Uterus (tissue), 4 donors: ENCODE results near the gene LBHD2. TPM values are rescaled to one million over a fixed set of nuclear protein-coding genes. Genes with fewer than 3 reads are reported as not detected.

Experiments used
- DNase-seq, 2 donors: peaks; one replicate each; pipeline ENCODE4 v3.0.0-alpha.2; 2019 to 2020
- H3K27ac ChIP-seq, 2 donors: fragments of 200-600 bp; sonication (generic); 1 replicate in 1 of 2; 2 replicates in 1 of 2; pipeline ENCODE4 v1.5.1; 2016 to 2018
- H3K27me3 ChIP-seq, 2 donors: fragments of 200-600 bp; sonication (generic); one replicate each; pipeline ENCODE4 v1.5.1; 2018 to 2019; ENCODE audit warnings: control low read depth in 1 of 2
- H3K36me3 ChIP-seq, 2 donors: fragments of 200-600 bp; sonication (generic); one replicate each; pipeline ENCODE4 v1.5.1; 2019; ENCODE audit warnings: control low read depth in 1 of 2
- H3K4me1 ChIP-seq, 2 donors: fragments of 200-600 bp; sonication (generic); one replicate each; pipeline ENCODE4 v1.5.1; 2018 to 2019; ENCODE audit warnings: control low read depth in 1 of 2
- H3K4me3 ChIP-seq, 2 donors: fragments of 200-600 bp; sonication (generic); 1 replicate in 1 of 2; 2 replicates in 1 of 2; pipeline ENCODE4 v1.5.1; 2018 to 2019; ENCODE audit warnings: mild to moderate bottlenecking in 1 of 2
- H3K9me3 ChIP-seq, 2 donors: fragments of 200-600 bp; sonication (generic); one replicate each; pipeline ENCODE4 v1.5.1; 2019; ENCODE audit warnings: control low read depth in 1 of 2
- POLR2A ChIP-seq, 2 donors: fragments of 450-650 bp; IDR thresholded peaks; one replicate each; pipeline ENCODE4 v1.6.1; 2016; ENCODE audit warnings: antibody characterized with exemption in 2 of 2, mild to moderate bottlenecking in 1 of 2, moderate library complexity in 1 of 2
- intact Hi-C: fragments of 100-400 bp; cut with DNase I; formaldehyde crosslinking; loops from one replicate; pipeline ENCODE4 v1.15.1; 2023; ENCODE audit warnings: low total_unique reads
- total RNA-seq, 4 donors: library from RNA; depleted of rRNA in 3 of 4; stranded (reverse); fragments of >200 nt in 3 of 4; gene quantifications; one replicate each; pipeline versions ENCODE4 v1.1.0 to v1.2.4, GENCODE V29; 2014 to 2023
- TF ChIP-seq, protein P1 (sequence below), 4 experiments: fragments of 200-600 bp in 2 of 4; fragments of 450-650 bp in 2 of 4; sonication (generic) in 2 of 4; IDR thresholded peaks; one replicate each; pipeline ENCODE4 v1.5.1; 2016 to 2019; ENCODE audit warnings: antibody characterized with exemption in 4 of 4, mild to moderate bottlenecking in 2 of 4, moderate library complexity in 1 of 4
- donor health status: DM: yes; HTN: yes; CAD: no.

Gene LBHD2
- total RNA-seq, 4 donors from 2014 or later, result not detected

DNA sequence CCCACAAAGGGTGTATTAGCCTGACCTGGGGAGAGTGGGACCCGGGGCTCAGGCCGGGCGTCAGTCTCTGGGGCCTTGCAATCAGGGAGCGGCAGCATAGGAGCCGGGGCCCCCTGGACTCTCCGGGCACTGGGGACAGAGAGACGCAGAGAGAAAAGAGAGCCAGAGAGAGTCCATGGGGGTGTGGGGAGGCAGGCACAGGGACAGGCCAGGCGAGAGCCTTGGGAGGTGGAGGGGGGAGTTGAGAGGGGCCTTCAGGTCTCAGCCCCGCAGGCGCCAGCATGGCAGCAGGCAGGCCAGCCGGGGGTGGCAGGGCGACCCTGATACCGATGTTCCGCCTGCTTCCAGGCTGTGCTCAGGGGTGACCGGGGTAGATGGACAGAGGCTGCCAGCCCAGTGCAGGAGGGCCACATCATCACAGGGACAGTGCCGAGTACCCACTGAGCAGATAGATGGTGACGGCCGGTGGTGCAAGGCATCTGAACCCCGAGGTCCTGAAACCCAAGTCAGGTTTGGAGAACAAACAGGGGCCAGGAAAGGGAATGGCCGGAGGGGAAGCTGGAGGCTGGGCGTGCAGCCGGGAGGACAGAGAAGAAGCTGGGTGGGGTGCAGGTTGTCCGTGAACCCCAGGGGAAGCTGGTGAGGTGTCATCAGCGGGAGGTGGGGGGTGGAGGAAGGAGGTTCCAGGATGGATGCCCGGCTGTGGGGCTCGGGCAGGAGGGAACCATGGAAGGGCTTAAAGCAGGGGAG lies 13.4 kb downstream of the LBHD2 start:
- peaks cover 0 to 8% of the 10 kb centered on the region in 2 donors for H3K27me3 ChIP-seq

DNA sequence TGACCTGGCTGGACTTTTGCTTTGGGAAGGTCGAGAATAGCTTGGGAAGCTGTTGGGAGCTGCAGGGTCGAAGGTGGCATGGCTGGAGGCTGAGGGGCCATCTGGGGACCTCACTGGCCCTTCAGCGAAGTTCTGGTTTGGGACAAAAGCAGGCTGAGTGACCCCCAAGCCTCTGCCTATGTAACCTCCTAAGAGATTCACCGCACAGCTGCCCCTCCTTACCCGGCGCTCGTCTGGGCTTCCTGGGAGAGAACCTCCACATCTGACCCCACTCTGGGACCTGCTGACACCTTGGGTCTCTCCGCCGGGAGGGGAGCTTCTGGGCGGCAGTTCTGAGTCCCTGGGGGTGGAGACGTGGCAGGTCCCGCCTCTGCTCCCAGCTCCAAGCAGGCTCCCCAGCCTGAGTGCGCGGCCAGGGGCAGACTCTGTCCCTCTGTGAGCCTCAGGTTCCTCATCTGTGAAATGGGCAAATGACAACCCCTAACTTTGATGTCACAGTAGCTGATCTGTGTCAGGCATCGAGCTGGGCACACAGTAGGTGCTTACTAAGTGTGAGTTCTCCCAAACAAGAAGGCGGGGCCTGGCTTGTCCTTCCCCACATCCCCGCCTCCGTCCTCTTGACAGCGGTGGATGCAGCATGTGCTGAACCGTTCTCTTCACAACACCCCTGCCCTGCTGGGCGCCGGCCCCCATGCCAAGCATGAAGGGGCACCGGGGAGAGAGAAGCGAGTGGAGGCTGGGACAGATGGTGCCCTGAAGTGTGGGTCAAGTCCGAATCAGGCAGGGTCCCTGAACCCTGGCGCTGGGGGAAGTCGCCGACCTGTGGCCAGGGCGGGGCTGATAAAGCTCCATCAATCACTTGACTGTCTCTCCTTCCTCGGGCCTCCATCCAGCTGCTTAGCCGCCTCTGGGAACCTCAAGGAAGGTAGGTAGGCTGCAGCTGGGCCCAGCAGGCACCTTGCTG lies 14.3 kb downstream of the LBHD2 start:
- H3K27ac ChIP-seq, result no peak overlapping the region
- H3K27me3 ChIP-seq, result peaks cover 8 to 14% of the 10 kb centered on the region in 2 donors
- no peak overlapping the region for H3K4me3 ChIP-seq
- H3K4me1 ChIP-seq, result peaks cover 0 to 3% of the 10 kb centered on the region in 2 donors
- H3K9me3 ChIP-seq, result no peaks in the 10 kb centered on the region
- no peak for DNase-seq
- no peaks in the 10 kb centered on the region for H3K36me3 ChIP-seq
- intact Hi-C loops, result no loop called here
- TF ChIP-seq, protein P1, sequence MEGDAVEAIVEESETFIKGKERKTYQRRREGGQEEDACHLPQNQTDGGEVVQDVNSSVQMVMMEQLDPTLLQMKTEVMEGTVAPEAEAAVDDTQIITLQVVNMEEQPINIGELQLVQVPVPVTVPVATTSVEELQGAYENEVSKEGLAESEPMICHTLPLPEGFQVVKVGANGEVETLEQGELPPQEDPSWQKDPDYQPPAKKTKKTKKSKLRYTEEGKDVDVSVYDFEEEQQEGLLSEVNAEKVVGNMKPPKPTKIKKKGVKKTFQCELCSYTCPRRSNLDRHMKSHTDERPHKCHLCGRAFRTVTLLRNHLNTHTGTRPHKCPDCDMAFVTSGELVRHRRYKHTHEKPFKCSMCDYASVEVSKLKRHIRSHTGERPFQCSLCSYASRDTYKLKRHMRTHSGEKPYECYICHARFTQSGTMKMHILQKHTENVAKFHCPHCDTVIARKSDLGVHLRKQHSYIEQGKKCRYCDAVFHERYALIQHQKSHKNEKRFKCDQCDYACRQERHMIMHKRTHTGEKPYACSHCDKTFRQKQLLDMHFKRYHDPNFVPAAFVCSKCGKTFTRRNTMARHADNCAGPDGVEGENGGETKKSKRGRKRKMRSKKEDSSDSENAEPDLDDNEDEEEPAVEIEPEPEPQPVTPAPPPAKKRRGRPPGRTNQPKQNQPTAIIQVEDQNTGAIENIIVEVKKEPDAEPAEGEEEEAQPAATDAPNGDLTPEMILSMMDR (IDR thresholded peaks at IDR 0.05), result no peak
- TF ChIP-seq POLR2A (IDR thresholded peaks at IDR 0.05), result no peak

More for the DNA sequence above, 13.4 kb downstream of the LBHD2 start:
- Histone ChIP-seq H3K9me3 (no peaks in the 10 kb centered on the region), H3K4me3 (no peak overlapping the region), H3K4me1 (peaks cover 0 to under 1% of the 10 kb centered on the region in 2 donors), H3K27ac (no peak overlapping the region), H3K36me3 (no peaks in the 10 kb centered on the region)
- TF ChIP-seq POLR2A (IDR thresholded peaks at IDR 0.05), result no peak
- TF ChIP-seq, protein P1 (IDR thresholded peaks at IDR 0.05), result no peak
- DNase-seq, result no peak
- intact Hi-C loops, result no loop called here

DNA sequence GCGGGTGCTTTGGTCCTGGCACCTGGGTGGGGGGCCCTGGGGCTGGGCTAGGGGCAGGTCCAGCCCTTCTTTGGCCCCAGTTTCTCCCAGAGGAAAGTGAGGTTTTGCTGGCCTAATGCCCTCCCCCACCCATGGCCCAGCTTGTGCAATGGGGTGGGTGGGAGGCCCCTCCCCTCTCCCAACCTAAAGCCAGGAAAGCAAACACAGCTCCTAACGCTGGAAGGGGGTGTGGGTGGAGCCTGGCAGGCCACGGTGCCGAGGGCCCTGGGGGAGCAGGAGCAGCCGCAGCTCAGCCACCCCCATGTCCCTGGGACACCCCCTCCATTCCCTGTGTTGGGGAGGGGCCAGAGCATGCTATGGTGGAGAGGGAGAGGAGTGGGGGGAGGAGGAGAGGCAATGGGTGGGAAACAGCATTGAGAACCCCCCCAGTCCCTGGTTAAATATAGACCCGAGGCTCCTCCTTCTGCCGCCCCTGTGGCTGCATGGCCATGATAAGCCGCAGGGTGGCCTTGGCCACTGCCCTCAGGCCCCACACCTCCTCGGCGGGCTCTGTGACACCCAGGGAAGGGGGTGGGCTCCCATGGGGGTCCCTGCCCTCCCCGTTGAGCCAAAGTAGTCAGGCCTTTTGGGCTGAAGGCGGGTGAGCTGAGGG lies 15.2 kb downstream of the LBHD2 start:
- intact Hi-C loops, result no loop called here
- TF ChIP-seq POLR2A (IDR thresholded peaks at IDR 0.05), result no peak
- TF ChIP-seq, protein P1 (IDR thresholded peaks at IDR 0.05), result no peak
- H3K27ac ChIP-seq, result no peak overlapping the region

DNA sequence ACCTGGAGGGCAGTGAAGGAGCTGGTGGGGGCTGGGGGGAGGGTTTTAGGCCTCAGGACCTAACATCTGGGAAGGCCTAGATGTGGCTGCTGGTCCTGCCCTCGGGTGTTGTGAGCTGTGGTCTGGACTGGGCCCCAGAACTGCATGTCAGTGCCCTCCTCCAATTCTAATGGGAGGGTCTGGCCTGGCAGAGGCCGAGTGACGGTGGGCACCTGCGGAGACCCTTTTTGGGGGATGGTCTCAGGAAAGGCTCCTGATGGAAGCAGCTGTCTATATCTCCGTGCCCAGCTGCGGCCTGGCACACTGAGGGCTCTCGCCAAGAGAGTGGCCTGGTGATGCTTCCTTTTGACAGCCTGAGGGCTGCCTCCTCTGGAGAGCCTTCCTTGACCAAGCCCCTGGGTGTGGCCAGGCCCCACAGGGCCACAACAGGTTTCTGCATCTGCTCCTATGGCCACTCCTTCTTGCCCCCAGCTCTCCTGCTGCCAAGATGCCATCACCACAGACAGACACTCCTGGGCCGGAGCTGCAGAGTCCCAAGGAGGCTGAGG lies 15.8 kb downstream of the LBHD2 start:
- no peak overlapping the region for H3K27ac ChIP-seq
- peaks cover 0 to 3% of the 10 kb centered on the region in 2 donors for H3K4me1 ChIP-seq
- TF ChIP-seq, protein P1 (IDR thresholded peaks at IDR 0.05), result no peak
- TF ChIP-seq POLR2A (IDR thresholded peaks at IDR 0.05), result no peak
- DNase-seq, result no peak
- H3K9me3 ChIP-seq, result no peaks in the 10 kb centered on the region
- peaks cover 17 to 26% of the 10 kb centered on the region in 2 donors for H3K27me3 ChIP-seq
- H3K4me3 ChIP-seq, result no peak overlapping the region
- intact Hi-C loops, result loop anchor here (10.0 kb wide), 1 partner anchor 85 kb away; no protein-coding TSS in a partner anchor
- H3K36me3 ChIP-seq, result no peaks in the 10 kb centered on the region

More for the DNA sequence above, 15.2 kb downstream of the LBHD2 start:
- Histone ChIP-seq H3K36me3 (no peaks in the 10 kb centered on the region), H3K4me3 (no peak overlapping the region), H3K27me3 (peaks cover 12 to 20% of the 10 kb centered on the region in 2 donors), H3K9me3 (no peaks in the 10 kb centered on the region), H3K4me1 (peaks cover 0 to 3% of the 10 kb centered on the region in 2 donors)
- no peak for DNase-seq
